Transverse colon (tissue), 4 donors: ENCODE results near the gene TRABD2B. TPM values are rescaled to one million over a fixed set of nuclear protein-coding genes. Genes with fewer than 3 reads are reported as not detected.

Experiments
- DNase-seq: peaks from one replicate; pipeline ENCODE4 v3.0.0-alpha.2; 2019
- H3K27ac ChIP-seq, 4 donors: fragments of 200-600 bp; sonication (generic); 2 replicates each; pipeline ENCODE4 v1.5.1; 2016 to 2018; ENCODE audit warnings: inconsistent platforms in 4 of 4
- H3K27me3 ChIP-seq: fragments of 200-600 bp; sonication (generic); 2 replicates; pipeline ENCODE4 v1.5.1; 2017; ENCODE audit warnings: inconsistent platforms
- H3K36me3 ChIP-seq, 4 donors: fragments of 200-600 bp; sonication (generic); 2 replicates each; pipeline ENCODE4 v1.5.1; 2017 to 2019; ENCODE audit warnings: inconsistent platforms in 4 of 4
- H3K4me1 ChIP-seq, 4 donors: fragments of 200-600 bp; sonication (generic); 2 replicates each; pipeline ENCODE4 v1.5.1; 2017 to 2020; ENCODE audit warnings: inconsistent platforms in 4 of 4
- H3K4me3 ChIP-seq, 4 donors: fragments of 200-600 bp; sonication (generic); 1 replicate in 1 of 4; 2 replicates in 3 of 4; pipeline versions ENCODE4 v1.5.1 to v1.6.1; 2017 to 2019; ENCODE audit warnings: inconsistent platforms in 4 of 4
- H3K9me3 ChIP-seq, 2 donors: fragments of 200-600 bp; sonication (generic); 2 replicates each; pipeline ENCODE4 v1.5.1; 2017 to 2019; ENCODE audit warnings: inconsistent platforms in 2 of 2
- CTCF ChIP-seq, 5 experiments: fragments of 200-600 bp in 3 of 5; fragments of 450-650 bp in 2 of 5; sonication (generic) in 3 of 5; IDR thresholded peaks; 1 replicate in 2 of 5; 2 replicates in 3 of 5; pipeline ENCODE4 v1.5.1; 2016 to 2017; ENCODE audit warnings: antibody characterized with exemption in 5 of 5, inconsistent platforms in 3 of 5, mild to moderate bottlenecking in 2 of 5, moderate library complexity in 1 of 5
- EP300 ChIP-seq: sonication (generic); formaldehyde crosslinking; IDR thresholded peaks from one replicate; pipeline ENCODE4 v1.6.1; 2017; ENCODE audit warnings: antibody characterized with exemption, low read depth
- POLR2A ChIP-seq: fragments of 450-650 bp; IDR thresholded peaks from one replicate; pipeline ENCODE4 v1.6.1; 2016; ENCODE audit warnings: antibody characterized with exemption, mild to moderate bottlenecking, moderate library complexity
- POLR2AphosphoS5 ChIP-seq, 3 donors: sonication (generic); formaldehyde crosslinking; IDR thresholded peaks; one replicate each; pipeline ENCODE4 v1.6.1; 2016; ENCODE audit warnings: antibody characterized with exemption in 3 of 3
- WGBS, 2 donors: methylation state at CpG; one replicate each; pipeline ENCODE4 v1.1.5; 2018; ENCODE audit warnings: low coverage in 1 of 2; 5-methylcytosine and 5-hydroxymethylcytosine counted together
- in situ Hi-C, 4 donors: fragments of 200-750 bp; cut with MboI; loops; one replicate each; pipeline versions ENCODE4 v1.15.0 to v1.15.1; 2017; ENCODE audit warnings: low sequenced_read_pairs in 3 of 4, low pct_ligation_motif_present in 1 of 4, low pct_unique_long_range_greater_than_20kb in 1 of 4
- intact Hi-C: fragments of 100-400 bp; cut with DNase I; formaldehyde crosslinking; loops from one replicate; pipeline ENCODE4 v1.15.1; 2023; ENCODE audit warnings: low total_unique reads
- total RNA-seq, 4 donors: library from RNA; depleted of rRNA; stranded (reverse); fragments of >200 nt; gene quantifications; one replicate each; pipeline ENCODE4 v1.1.0, GENCODE V29; 2016

TRABD2B gene
- total RNA-seq, 4 donors from 2014 or later, result 0.27 to 0.48 (median 0.37) TPM; not detected in 1

GRCh38 chr1:47769983-47770382 is 227.2 kb downstream of the TRABD2B start:
- TF ChIP-seq CTCF (IDR thresholded peaks at IDR 0.05) (no peak), EP300 (no peak), POLR2A (no peak), POLR2AphosphoS5 (IDR thresholded peaks at IDR 0.05) (no peak)
- WGBS, 2 donors, result 85% methylated on average over 3 of the region's 4 CpGs; no CpG with 5 or more reads in 1 of the 2 donors
- Histone ChIP-seq H3K9me3 (no peaks in the 10 kb centered on the region), H3K4me3 (no peak overlapping the region), H3K27ac (no peak overlapping the region), H3K36me3 (no peaks in the 10 kb centered on the region), H3K27me3 (no peaks in the 10 kb centered on the region), H3K4me1 (no peaks in the 10 kb centered on the region)
- no peak for DNase-seq
- intact Hi-C loops, result no loop called here
- in situ Hi-C loops, result loop anchor here in 2 of 4 donors (25.0 kb wide), 2 partner anchors 292 to 467 kb away; no protein-coding TSS in a partner anchor

DNA sequence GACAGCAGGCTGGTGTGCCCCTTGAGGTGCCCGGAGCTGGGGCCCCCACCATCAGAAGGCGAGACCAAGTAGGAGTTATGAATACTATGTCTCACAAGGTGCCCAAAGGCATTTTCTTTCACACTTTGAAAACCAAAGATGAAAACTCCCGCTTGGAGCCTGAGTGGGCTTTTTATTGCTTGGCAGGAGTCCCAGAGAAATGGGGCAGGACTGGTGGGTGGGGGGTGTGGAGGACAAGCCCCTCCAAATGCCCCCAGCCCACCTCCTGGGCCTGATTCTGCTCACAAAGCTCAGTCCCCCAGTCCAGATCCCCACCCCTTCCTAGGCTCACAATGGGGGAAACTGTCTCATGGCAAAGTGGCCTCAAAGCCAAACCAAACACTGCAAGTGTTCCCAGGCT is 227.9 kb downstream of the TRABD2B start:
- H3K9me3 ChIP-seq, result no peaks in the 10 kb centered on the region
- DNase-seq, result no peak
- no peaks in the 10 kb centered on the region for H3K27me3 ChIP-seq
- no peak overlapping the region for H3K27ac ChIP-seq
- no peaks in the 10 kb centered on the region for H3K36me3 ChIP-seq
- no peaks in the 10 kb centered on the region for H3K4me1 ChIP-seq
- intact Hi-C loops, result no loop called here
- WGBS, 2 donors, result 61% methylated on average over 3 of the region's 3 CpGs; no CpG with 5 or more reads in 1 of the 2 donors
- in situ Hi-C loops, result loop anchor here in 2 of 4 donors (25.0 kb wide), 2 partner anchors 293 to 468 kb away; no protein-coding TSS in a partner anchor
- TF ChIP-seq POLR2A (no peak), EP300 (no peak), POLR2AphosphoS5 (IDR thresholded peaks at IDR 0.05) (no peak), CTCF (IDR thresholded peaks at IDR 0.05) (no peak)
- no peak overlapping the region for H3K4me3 ChIP-seq

GRCh38 chr1:47767741-47768100 is 229.5 kb downstream of the TRABD2B start:
- in situ Hi-C loops (loop anchor here in 2 of 4 donors (25.0 kb wide), 2 partner anchors 295 to 470 kb away; no protein-coding TSS in a partner anchor), intact Hi-C loops (no loop called here)
- Histone ChIP-seq H3K4me1 (no peaks in the 10 kb centered on the region), H3K9me3 (no peaks in the 10 kb centered on the region), H3K36me3 (no peaks in the 10 kb centered on the region), H3K27ac (no peak overlapping the region), H3K27me3 (no peaks in the 10 kb centered on the region), H3K4me3 (no peak overlapping the region)
- 70% methylated on average over 3 of the region's 11 CpGs; no CpG with 5 or more reads in 1 of the 2 donors for WGBS, 2 donors
- TF ChIP-seq POLR2AphosphoS5 (IDR thresholded peaks at IDR 0.05) (no peak), CTCF (IDR thresholded peaks at IDR 0.05) (no peak), EP300 (no peak), POLR2A (no peak)
- no peak for DNase-seq

DNA sequence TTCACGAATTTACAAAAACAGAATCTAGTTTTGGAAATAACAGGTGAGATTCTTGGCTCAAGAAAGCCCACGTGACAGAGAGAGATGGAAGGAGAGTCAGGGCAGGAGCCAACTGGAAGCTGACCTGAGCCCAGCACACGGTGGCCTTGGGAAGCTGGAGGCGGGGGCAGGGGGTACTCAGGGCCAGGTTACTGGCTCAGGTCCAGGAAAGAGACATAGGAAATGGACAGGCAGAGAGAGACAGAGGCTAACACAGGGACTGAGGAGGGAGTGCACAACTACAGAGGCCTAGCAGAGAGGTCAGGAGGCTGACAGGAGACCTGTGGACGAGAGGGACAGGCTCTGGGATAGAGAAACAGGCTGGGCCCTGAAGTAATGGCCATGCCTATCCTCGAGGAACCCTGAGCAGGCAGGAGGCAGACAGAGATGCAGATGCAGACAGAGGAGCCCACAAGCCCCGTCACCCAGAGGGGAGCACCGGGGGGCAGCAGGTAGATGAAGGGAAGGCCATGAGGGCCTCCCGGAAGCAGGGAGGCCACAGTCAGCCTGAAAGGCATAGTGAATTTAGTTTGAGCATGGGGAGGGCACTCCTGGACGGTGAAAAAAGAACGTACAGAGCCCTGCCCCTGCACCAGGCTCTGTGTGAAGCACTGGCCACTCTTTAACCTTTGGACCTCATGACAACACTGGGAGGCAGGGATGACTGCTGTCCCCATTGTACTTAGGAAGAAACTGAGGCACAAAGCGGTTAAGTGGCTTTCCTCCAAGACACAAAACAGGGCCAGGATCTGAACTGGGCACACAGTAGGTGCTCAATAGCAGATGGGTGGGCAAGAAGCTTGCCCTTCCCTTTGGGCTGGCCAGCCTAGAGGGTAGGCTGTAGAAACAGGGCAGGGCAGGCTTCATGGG is 230.1 kb downstream of the TRABD2B start:
- Histone ChIP-seq H3K27ac (no peak overlapping the region), H3K4me3 (no peak overlapping the region), H3K27me3 (no peaks in the 10 kb centered on the region), H3K4me1 (no peaks in the 10 kb centered on the region), H3K9me3 (no peaks in the 10 kb centered on the region), H3K36me3 (no peaks in the 10 kb centered on the region)
- no peak for DNase-seq
- WGBS, 2 donors, result 74 to 79% methylated on average over 6 to 12 of the region's 12 CpGs
- intact Hi-C loops (no loop called here), in situ Hi-C loops (loop anchor here in 2 of 4 donors (25.0 kb wide), 2 partner anchors 295 to 470 kb away; no protein-coding TSS in a partner anchor)
- TF ChIP-seq EP300, result no peak
- TF ChIP-seq POLR2AphosphoS5 (IDR thresholded peaks at IDR 0.05), result no peak
- TF ChIP-seq POLR2A, result no peak
- TF ChIP-seq CTCF (IDR thresholded peaks at IDR 0.05), result no peak
